WTC11 (cell line): Measurements from ENCODE around the gene LMBR1. TPM values are rescaled to one million over a fixed set of nuclear protein-coding genes. Genes with fewer than 3 reads are reported as not detected.

ENCODE experiments used
- ATAC-seq: fragments of 200-7000 bp; cut with Tn5 transposase; 2 replicates; pipeline ENCODE4 v1.10.0; 2021; ENCODE audit warnings: mild to moderate bottlenecking, moderate library complexity
- CTCF ChIA-PET: fragments of 300-600 bp; sonication (Branson Sonifier 250); formaldehyde crosslinking; loops from one replicate; lab custom pipeline; 2021; ENCODE audit warnings: antibody characterized with exemption; lab: Charles Lee
- POLR2A ChIA-PET: fragments of 350-600 bp; sonication (Branson Sonifier 250); formaldehyde crosslinking; loops from one replicate; lab custom pipeline; 2021; ENCODE audit warnings: antibody characterized with exemption; lab: Charles Lee
- DNase-seq: peaks from one replicate; pipeline ENCODE4 v3.0.0; 2021; ENCODE audit warnings: low spot score
- H3K27ac Mint-ChIP-seq: 2 replicates; pipeline ENCODE4 v1.8.0; 2021; ENCODE audit warnings: mixed read lengths
- H3K27me3 Mint-ChIP-seq: 2 replicates; pipeline ENCODE4 v1.8.0; 2021; ENCODE audit warnings: low read depth, mild to moderate bottlenecking, moderate library complexity, mixed read lengths
- H3K36me3 Mint-ChIP-seq: 2 replicates; pipeline ENCODE4 v1.8.0; 2021; ENCODE audit warnings: mixed read lengths
- H3K4me1 Mint-ChIP-seq: 2 replicates; pipeline ENCODE4 v1.8.0; 2022; ENCODE audit warnings: mixed read lengths
- H3K4me3 Mint-ChIP-seq: 2 replicates; pipeline ENCODE4 v1.8.0; 2021; ENCODE audit warnings: mild to moderate bottlenecking, moderate library complexity, mixed read lengths
- H3K9me3 Mint-ChIP-seq: 2 replicates; pipeline ENCODE4 v1.8.0; 2021; ENCODE audit warnings: mixed read lengths
- AR ChIP-seq: fragments of 250-450 bp; sonication (Bioruptor Pico); IDR thresholded peaks from 2 replicates; pipeline ENCODE4 v1.9.0; 2021; ENCODE audit warnings: mild to moderate bottlenecking
- CTCF ChIP-seq: fragments of 200-600 bp; IDR thresholded peaks from 2 replicates; pipeline ENCODE4 v1.8.0; 2022; ENCODE audit warnings: antibody characterized with exemption
- E2F1 ChIP-seq: sonication (generic); formaldehyde crosslinking; IDR thresholded peaks from 2 replicates; pipeline ENCODE4 v1.8.0; 2022; ENCODE audit warnings: mild to moderate bottlenecking, missing genetic modification reagents
- E2F4 ChIP-seq: sonication (generic); formaldehyde crosslinking; IDR thresholded peaks from 2 replicates; pipeline ENCODE4 v1.8.1; 2022; ENCODE audit warnings: low read depth, mild to moderate bottlenecking, moderate library complexity, missing genetic modification reagents, borderline replicate concordance
- FOXP1 ChIP-seq: sonication (generic); formaldehyde crosslinking; IDR thresholded peaks from 2 replicates; pipeline ENCODE4 v1.8.0; 2022; ENCODE audit warnings: missing genetic modification reagents, mild to moderate bottlenecking, moderate library complexity, borderline replicate concordance
- GTF2I ChIP-seq: fragments of 250-450 bp; sonication (Bioruptor Pico); conservative IDR thresholded peaks from 2 replicates; pipeline ENCODE4 v1.4.0; 2021; ENCODE audit warnings: mild to moderate bottlenecking
- OVOL2 ChIP-seq: fragments of 250-450 bp; sonication (Bioruptor Pico); IDR thresholded peaks from 2 replicates; pipeline ENCODE4 v1.9.0; 2021; ENCODE audit warnings: mild to moderate bottlenecking, borderline replicate concordance
- SMAD3 ChIP-seq: sonication (generic); formaldehyde crosslinking; IDR thresholded peaks from 2 replicates; pipeline ENCODE4 v1.8.0; 2022; ENCODE audit warnings: missing genetic modification reagents, mild to moderate bottlenecking, borderline replicate concordance
- SMAD4 ChIP-seq: sonication (generic); formaldehyde crosslinking; IDR thresholded peaks from 2 replicates; pipeline ENCODE4 v1.8.0; 2022; ENCODE audit warnings: mild to moderate bottlenecking, missing genetic modification reagents
- SOX15 ChIP-seq: fragments of 250-450 bp; sonication (Bioruptor Pico); IDR thresholded peaks from 2 replicates; pipeline ENCODE4 v1.9.0; 2021; ENCODE audit warnings: mild to moderate bottlenecking
- TEAD4 ChIP-seq: sonication (generic); formaldehyde crosslinking; IDR thresholded peaks from 2 replicates; pipeline ENCODE4 v1.8.0; 2022; ENCODE audit warnings: mild to moderate bottlenecking, missing genetic modification reagents
- ZNF121 ChIP-seq: sonication (generic); formaldehyde crosslinking; IDR thresholded peaks from 2 replicates; pipeline ENCODE4 v1.8.0; 2023; ENCODE audit warnings: missing genetic modification reagents
- ZNF232 ChIP-seq: sonication (generic); formaldehyde crosslinking; IDR thresholded peaks from 2 replicates; pipeline ENCODE4 v1.8.0; 2022; ENCODE audit warnings: mild to moderate bottlenecking, missing genetic modification reagents
- ZNF532 ChIP-seq: fragments of 250-450 bp; sonication (Bioruptor Pico); IDR thresholded peaks from 2 replicates; pipeline ENCODE4 v1.9.0; 2021; ENCODE audit warnings: mild to moderate bottlenecking, borderline replicate concordance
- total RNA-seq: library from RNA; stranded (reverse); gene quantifications from 3 replicates; pipeline ENCODE4 v1.2.3, GENCODE V29; 2021

LMBR1 gene
- total RNA-seq, 1 experiment from 2014 or later = 55.6 TPM

GRCh38 chr7:156732091-156732625, 160.8 kb downstream of the LMBR1 start:
- Mint-ChIP-seq H3K36me3 (peaks cover 30% of the 10 kb centered on the region), H3K4me1 (no peaks in the 10 kb centered on the region)
- TF ChIP-seq FOXP1 (CRISPR knock-in tag) (no peak), ZNF121 (CRISPR knock-in tag) (no peak), SMAD4 (CRISPR knock-in tag) (no peak), GTF2I (CRISPR knock-in tag) (no peak), OVOL2 (no peak), E2F4 (CRISPR knock-in tag) (no peak), SMAD3 (CRISPR knock-in tag) (no peak), AR (CRISPR knock-in tag) (no peak), E2F1 (CRISPR knock-in tag) (no peak), ZNF532 (CRISPR knock-in tag) (no peak), ZNF232 (no peak), TEAD4 (CRISPR knock-in tag) (no peak), SOX15 (CRISPR knock-in tag) (no peak), CTCF (no peak)
- TF ChIP-seq, all 79 proteins: peak for 0
- ATAC-seq (no peak), DNase-seq (no peak)
- peaks cover 25% of the 10 kb centered on the region for H3K9me3 Mint-ChIP-seq
- H3K27me3 Mint-ChIP-seq = no peaks in the 10 kb centered on the region
- ChIA-PET POLR2A (no interaction called here), CTCF (interaction anchor here (1.5 kb wide), 1 partner anchor 37 kb away, joined by 3 read pairs; no protein-coding TSS in a partner anchor)
- H3K4me3 Mint-ChIP-seq = no peak overlapping the region
- no peak overlapping the region for H3K27ac Mint-ChIP-seq

- Mint-ChIP-seq H3K4me1 (no peaks in the 10 kb centered on the region), H3K9me3 (peaks cover 25% of the 10 kb centered on the region), H3K27ac (no peak overlapping the region), H3K4me3 (no peak overlapping the region), H3K36me3 (peaks cover 30% of the 10 kb centered on the region), H3K27me3 (no peaks in the 10 kb centered on the region)
- ChIA-PET POLR2A (no interaction called here), CTCF (interaction anchor here (1.5 kb wide), 1 partner anchor 37 kb away, joined by 3 read pairs; no protein-coding TSS in a partner anchor)
- DNase-seq (no peak), ATAC-seq (no peak)
- TF ChIP-seq ZNF121 (CRISPR knock-in tag) = no peak
Observed at GRCh38 chr7:156731651-156732050, 161.3 kb downstream of the LMBR1 start.
